22Rv1 (cell line): Measurements from ENCODE around the gene LHPP.

Experiments
- H3K27ac ChIP-seq: fragments of 450-650 bp; 2 replicates; pipeline ENCODE4 v1.5.1; 2017
- ZFX ChIP-seq: fragments of 450-650 bp; IDR thresholded peaks from 2 replicates; pipeline ENCODE4 v1.6.1; 2017; ENCODE audit warnings: antibody characterized with exemption, borderline replicate concordance
- TF ChIP-seq, protein P1 (sequence below): fragments of 450-650 bp; IDR thresholded peaks from 2 replicates; pipeline ENCODE4 v1.5.1; 2017; ENCODE audit warnings: mild to moderate bottlenecking

Gene LHPP

DNA sequence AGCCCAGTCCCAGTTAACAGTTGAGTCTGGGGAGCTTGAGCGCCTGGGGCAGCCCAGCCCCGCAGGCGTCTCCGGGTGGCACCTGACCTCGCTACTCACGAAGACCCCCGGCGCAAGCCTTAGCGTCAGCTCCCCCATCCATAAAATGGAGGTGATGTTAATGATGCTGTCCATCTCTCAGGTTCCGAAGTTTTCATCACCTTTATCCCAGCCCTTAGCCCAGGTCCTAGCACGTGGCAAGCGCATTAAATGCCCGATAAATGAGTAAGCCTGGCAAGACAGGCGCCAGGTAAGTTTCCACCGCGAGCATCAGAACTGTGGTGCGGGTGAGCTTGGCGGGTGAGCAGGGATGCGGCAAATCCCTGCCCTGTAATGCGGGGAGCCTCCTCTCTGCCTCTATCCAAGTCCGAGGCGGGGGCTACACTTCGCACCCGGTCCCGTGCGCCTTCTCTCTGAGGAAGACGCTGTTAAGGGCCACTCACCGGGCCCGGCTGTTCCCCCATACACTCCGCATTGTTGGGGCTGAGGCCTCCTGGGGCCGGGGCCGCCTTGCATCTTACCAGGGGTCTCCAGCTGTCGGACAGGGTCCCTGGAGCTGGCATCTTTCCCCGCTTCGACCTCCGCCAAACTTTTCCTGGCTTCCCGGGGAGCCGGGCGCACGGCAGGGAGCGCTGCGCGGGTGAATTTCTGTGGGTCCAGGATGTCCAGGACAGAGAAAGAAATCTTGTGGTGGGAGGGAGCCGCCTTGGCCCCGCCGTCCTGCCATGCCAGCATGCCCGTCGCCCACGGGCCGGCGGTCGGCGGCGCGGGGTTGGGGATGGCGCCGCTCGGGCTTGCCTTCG, 12.2 kb upstream of the LHPP start:
- TF ChIP-seq, protein P1, sequence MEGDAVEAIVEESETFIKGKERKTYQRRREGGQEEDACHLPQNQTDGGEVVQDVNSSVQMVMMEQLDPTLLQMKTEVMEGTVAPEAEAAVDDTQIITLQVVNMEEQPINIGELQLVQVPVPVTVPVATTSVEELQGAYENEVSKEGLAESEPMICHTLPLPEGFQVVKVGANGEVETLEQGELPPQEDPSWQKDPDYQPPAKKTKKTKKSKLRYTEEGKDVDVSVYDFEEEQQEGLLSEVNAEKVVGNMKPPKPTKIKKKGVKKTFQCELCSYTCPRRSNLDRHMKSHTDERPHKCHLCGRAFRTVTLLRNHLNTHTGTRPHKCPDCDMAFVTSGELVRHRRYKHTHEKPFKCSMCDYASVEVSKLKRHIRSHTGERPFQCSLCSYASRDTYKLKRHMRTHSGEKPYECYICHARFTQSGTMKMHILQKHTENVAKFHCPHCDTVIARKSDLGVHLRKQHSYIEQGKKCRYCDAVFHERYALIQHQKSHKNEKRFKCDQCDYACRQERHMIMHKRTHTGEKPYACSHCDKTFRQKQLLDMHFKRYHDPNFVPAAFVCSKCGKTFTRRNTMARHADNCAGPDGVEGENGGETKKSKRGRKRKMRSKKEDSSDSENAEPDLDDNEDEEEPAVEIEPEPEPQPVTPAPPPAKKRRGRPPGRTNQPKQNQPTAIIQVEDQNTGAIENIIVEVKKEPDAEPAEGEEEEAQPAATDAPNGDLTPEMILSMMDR: 0 out of 2 replicates have a peak, but pooled peaks have one; percentile 7
- TF ChIP-seq ZFX: no peak
- H3K27ac ChIP-seq: 0 out of 2 replicates have a peak overlapping the region, but pooled peaks have one; percentile 4

DNA sequence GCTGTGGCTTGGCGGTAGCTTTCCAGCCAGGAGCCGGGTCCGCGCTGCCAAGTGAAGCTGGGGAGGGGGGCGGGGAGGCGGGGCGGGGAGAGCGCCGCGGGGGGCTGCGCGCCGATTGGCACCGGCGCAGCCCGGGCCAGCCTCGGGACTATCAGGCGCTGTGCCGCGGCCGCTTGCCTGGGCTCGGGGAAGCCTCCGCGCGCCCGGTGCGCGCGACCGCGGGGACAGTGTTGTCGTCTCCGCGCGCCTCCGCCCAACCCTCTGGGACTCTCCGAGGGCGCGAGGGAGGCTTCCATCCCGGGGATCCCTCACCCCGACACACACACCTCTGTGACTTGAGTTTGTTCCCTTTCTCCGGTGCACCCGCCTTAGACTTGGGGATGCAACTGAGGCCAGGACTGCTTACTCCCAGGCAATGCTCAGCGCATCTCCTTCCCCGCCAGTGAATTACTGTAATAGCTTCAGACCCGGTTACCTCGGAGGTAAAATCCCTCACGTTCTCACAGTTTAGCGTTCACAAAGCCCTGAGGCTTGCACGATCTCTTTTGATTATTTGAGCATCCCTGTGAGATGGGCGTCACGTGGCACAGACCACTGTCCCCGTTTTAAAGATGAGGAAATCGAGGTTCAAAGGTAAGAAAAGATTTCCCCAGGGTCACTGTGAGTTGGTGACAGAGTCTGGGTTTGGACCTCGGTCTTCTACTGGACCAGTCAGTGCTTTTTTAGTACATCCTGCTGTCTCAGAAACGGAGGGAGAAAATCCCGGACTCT, 11.4 kb upstream of the LHPP start, which contains the start of gene NKX1-2:
Gene NKX1-2, minus strand, starts transcription at position 24 of the 771 bp plus-strand sequence. CDS start 92 bp downstream, outside the sequence.
- TF ChIP-seq, protein P1: no peak
- no peak for TF ChIP-seq ZFX
- 0 out of 2 replicates have a peak within 1 kb of the TSS, but pooled peaks have one; percentile 4 for H3K27ac ChIP-seq

DNA sequence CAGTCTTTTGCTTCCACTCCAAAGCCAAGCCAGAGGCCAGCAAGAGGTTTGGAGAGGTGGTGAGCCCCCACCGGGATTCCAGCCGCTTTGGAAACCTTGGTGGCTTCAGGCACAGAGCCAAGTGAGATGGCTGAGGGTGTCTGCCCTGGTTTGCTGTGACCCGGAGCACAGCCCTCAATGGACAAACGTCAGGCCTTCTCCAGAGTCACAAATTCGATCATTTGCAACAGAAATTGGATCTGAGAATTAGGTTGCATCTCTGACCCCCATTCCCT, 10.9 kb upstream of the LHPP start:
- TF ChIP-seq ZFX: no peak
- TF ChIP-seq, protein P1: no peak
- H3K27ac ChIP-seq: no peak overlapping the region

DNA sequence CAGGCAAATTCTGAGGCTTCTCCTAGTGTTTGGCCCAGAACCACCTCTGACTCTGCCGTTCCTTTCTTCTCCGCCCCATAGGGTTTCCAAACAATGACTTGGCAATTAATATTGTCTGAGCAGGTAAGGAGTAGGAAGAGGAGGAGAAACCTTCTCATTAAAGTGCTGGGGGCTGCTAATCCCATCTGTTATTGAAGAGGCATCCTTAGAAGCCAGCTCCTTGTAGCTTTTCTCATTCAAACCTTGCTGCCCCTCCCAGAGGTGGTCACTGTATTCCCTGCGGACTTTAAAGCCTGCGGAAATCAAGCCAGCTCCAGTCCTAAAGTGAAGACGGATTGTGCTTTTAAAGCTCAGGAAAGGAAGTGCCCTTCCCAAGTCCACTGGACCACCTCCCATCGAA, 10.3 kb upstream of the LHPP start:
- no peak overlapping the region for H3K27ac ChIP-seq
- TF ChIP-seq, protein P1: no peak
- TF ChIP-seq ZFX: no peak

DNA sequence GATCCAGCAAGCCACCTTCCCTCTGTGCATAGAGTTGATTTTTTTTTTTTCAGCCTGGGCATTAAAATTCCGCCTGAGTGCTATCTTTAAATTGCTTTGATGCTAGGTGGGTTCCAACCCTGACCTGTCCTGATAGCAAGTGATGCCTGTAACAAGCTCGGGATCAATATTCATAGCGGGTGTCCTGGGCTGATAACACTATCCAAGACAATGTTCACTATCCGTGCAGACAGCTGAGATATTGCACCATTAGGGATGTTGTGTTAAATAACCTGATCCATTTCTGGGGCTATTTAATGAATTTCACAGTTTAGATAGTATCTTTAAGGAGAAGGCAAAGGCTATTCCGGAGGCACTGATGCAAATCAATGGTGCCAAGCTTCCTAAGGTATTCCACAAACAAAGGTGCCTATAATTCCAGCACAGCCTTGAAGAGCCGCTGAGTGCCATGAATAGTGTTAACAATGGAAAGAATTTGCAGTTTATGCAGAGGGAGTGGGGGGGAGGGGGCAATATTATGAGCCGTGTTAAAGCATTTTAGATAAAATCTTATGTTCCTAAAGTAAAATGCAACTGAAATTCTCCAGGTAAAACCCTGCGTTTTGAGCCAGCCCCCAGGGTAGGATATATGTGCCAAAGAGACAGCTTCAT, 7.5 kb upstream of the LHPP start:
- TF ChIP-seq, protein P1: no peak
- no peak for TF ChIP-seq ZFX
- H3K27ac ChIP-seq: no peak overlapping the region

DNA sequence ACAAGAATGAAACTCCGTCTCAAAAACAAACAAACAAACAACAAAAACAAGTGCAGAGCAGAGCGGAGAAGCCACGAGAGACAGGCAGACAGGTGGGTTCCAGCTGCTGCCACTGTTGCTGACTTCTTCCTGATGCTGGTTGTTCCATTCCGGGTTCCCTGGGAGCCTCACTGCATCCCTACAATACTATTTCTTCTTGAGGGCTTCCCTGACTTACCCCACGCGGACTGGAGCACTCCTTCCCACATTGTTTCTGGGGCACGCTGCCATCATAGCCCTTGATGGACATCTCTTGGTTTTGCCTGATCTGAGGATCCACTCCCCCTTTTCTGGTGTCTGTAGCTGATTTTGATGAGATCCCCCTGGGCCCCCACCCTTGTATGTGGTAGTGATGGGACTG, 6.2 kb upstream of the LHPP start:
- TF ChIP-seq, protein P1: no peak
- TF ChIP-seq ZFX: no peak
- no peak overlapping the region for H3K27ac ChIP-seq
